ENCODE results near the gene C1orf105.

The C1orf105 gene

DNA sequence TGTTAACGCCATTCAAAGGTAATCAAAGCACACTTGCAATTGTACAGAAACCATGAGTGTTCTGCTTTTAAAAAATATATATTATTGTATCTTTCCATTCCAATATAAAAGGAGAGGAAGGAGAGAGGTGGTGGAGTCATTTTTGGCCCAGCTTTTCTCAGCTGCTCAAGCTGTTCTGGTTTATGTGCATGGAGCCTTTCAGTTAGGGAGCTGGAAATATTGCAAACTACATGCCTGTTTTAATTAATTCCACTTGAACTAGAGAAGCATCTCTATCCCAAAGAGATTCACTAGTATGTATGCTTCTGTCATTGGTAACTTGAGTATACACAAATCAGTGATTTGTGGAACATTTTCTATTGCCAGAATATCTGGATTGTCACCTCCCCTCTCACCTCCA is 28.5 kb upstream of the C1orf105 start:
- H3K4me1 ChIP-seq (ENCODE audit: control insufficient read depth, insufficient read depth, low read length), result no peaks in the 10 kb centered on the region
- H3K36me3 ChIP-seq (ENCODE audit: control insufficient read depth in 2 of 2, insufficient read depth in 1 of 2, low read length in 2 of 2), result no peaks in the 10 kb centered on the region
- TF ChIP-seq ZEB2 (tag by site-specific recombination; IDR thresholded peaks at IDR 0.05) (no peak), ZNF214 (tag by site-specific recombination; IDR thresholded peaks at IDR 0.05; ENCODE audit: borderline replicate concordance) (no peak), ZNF785 (tag by site-specific recombination; IDR thresholded peaks at IDR 0.05) (no peak)
- no peaks in the 10 kb centered on the region for H3K9me3 ChIP-seq (ENCODE audit: control insufficient read depth, insufficient read depth, low read depth, low read length)
- H3K27ac ChIP-seq (ENCODE audit: extremely low read depth, low read depth, low read length), result no peak overlapping the region
- no peak overlapping the region for H3K4me3 ChIP-seq (ENCODE audit: low read depth, low read length)
- ChIA-PET CTCF (interaction anchor here (0.7 to 0.9 kb wide), 2 partner anchors 12 to 390 kb away, joined by 3 read pairs; no protein-coding TSS in a partner anchor), POLR2A (no interaction called here)

DNA sequence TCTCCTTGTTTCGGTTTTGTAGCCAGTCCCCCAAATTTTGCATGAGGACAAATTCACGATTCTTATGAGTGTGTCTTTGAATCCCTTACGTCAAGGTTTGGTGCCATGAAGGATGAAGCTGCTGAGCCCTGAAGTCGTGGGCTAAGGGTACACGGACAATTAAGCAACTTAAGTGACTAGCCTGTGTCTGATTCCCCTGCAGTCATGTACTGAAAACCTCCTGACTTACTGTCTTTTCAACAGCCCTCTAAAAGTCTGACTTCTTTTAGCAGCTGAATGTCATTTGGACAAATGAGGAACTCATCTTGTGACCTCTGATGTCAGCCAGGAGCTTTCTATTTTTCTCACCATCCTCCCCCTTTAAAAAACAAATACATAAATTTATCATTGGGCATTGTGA is 27.1 kb upstream of the C1orf105 start:
- no peaks in the 10 kb centered on the region for H3K4me1 ChIP-seq (ENCODE audit: control insufficient read depth, insufficient read depth, low read length)
- H3K4me3 ChIP-seq (ENCODE audit: low read depth, low read length), result no peak overlapping the region
- H3K27ac ChIP-seq (ENCODE audit: extremely low read depth, low read depth, low read length), result no peak overlapping the region
- POLR2A ChIA-PET, result no interaction called here
- no peaks in the 10 kb centered on the region for H3K9me3 ChIP-seq (ENCODE audit: control insufficient read depth, insufficient read depth, low read depth, low read length)
- H3K36me3 ChIP-seq (ENCODE audit: control insufficient read depth in 2 of 2, insufficient read depth in 1 of 2, low read length in 2 of 2), result no peaks in the 10 kb centered on the region
- TF ChIP-seq ZNF692 (tag by site-specific recombination; IDR thresholded peaks at IDR 0.05) (no peak), GLIS1 (tag by site-specific recombination; IDR thresholded peaks at IDR 0.05) (no peak), PRDM1 (tag by site-specific recombination; IDR thresholded peaks at IDR 0.05) (no peak), ZNF791 (tag by site-specific recombination; IDR thresholded peaks at IDR 0.05) (no peak), ZNF169 (tag by site-specific recombination; IDR thresholded peaks at IDR 0.05) (no peak), ZNF560 (tag by site-specific recombination; IDR thresholded peaks at IDR 0.05; ENCODE audit: borderline replicate concordance) (no peak), ZNF280D (tag by site-specific recombination; IDR thresholded peaks at IDR 0.05) (no peak), ATF2 (tag by site-specific recombination; IDR thresholded peaks at IDR 0.05; ENCODE audit: low read depth) (no peak), ZEB2 (tag by site-specific recombination; IDR thresholded peaks at IDR 0.05) (no peak), ZNF423 (tag by site-specific recombination; IDR thresholded peaks at IDR 0.05) (no peak)
- TF ChIP-seq, protein P1, sequence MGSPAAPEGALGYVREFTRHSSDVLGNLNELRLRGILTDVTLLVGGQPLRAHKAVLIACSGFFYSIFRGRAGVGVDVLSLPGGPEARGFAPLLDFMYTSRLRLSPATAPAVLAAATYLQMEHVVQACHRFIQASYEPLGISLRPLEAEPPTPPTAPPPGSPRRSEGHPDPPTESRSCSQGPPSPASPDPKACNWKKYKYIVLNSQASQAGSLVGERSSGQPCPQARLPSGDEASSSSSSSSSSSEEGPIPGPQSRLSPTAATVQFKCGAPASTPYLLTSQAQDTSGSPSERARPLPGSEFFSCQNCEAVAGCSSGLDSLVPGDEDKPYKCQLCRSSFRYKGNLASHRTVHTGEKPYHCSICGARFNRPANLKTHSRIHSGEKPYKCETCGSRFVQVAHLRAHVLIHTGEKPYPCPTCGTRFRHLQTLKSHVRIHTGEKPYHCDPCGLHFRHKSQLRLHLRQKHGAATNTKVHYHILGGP (tag by site-specific recombination; IDR thresholded peaks at IDR 0.05), result no peak
- TF ChIP-seq, protein P2, sequence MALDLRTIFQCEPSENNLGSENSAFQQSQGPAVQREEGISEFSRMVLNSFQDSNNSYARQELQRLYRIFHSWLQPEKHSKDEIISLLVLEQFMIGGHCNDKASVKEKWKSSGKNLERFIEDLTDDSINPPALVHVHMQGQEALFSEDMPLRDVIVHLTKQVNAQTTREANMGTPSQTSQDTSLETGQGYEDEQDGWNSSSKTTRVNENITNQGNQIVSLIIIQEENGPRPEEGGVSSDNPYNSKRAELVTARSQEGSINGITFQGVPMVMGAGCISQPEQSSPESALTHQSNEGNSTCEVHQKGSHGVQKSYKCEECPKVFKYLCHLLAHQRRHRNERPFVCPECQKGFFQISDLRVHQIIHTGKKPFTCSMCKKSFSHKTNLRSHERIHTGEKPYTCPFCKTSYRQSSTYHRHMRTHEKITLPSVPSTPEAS (tag by site-specific recombination; IDR thresholded peaks at IDR 0.05), result no peak
- CTCF ChIA-PET, result no interaction called here

Data from HEK293 (cell line).